Measurements from ENCODE around the gene ZRANB2.

ZRANB2 gene

DNA sequence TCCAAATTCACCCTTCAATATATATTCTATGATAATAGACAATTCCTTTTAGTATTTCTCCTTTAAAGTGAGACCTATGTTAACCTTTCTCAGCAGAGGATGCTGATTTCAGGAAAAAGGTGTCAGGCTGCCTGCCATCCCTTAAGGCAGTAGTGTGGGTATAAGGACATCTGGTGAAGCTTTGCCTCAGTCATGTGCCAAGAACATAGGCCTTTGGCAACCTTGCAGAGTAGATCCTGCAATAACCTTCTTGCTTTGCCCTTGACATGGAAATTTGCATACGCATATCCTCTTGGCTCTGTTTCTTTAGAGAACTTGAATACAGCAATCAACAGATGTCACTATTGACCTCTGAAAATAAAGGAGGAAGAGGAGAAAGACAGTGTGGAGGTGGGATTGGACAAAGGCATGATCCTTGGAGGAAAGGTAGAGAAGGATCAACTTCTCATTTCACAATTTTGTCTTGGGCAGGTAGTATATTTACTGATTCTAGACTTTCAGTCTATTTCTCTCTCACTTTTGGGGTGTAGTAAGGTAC lies 21.1 kb upstream of the ZRANB2 start:
- DNase-seq (ENCODE audit: extremely low read depth, low read depth), result no peak
- TF ChIP-seq CTCF (IDR thresholded peaks at IDR 0.05; ENCODE audit: low read depth, low read length), result no peak

GRCh38 chr1:71097428-71097827 lies 16.6 kb upstream of the ZRANB2 start:
- DNase-seq (ENCODE audit: extremely low read depth, low read depth), result no peak
- TF ChIP-seq CTCF (IDR thresholded peaks at IDR 0.05; ENCODE audit: low read depth, low read length), result no peak

- DNase-seq (ENCODE audit: extremely low read depth, low read depth), result no peak
- no peak for TF ChIP-seq CTCF (IDR thresholded peaks at IDR 0.05; ENCODE audit: low read depth, low read length)
Measured at GRCh38 chr1:71094913-71095312, 14.1 kb upstream of the ZRANB2 start.

GRCh38 chr1:71093938-71094337 lies 13.1 kb upstream of the ZRANB2 start:
- no peak for DNase-seq (ENCODE audit: extremely low read depth, low read depth)
- peak; percentile 34 for TF ChIP-seq CTCF (IDR thresholded peaks at IDR 0.05; ENCODE audit: low read depth, low read length)

GRCh38 chr1:71089536-71090270 lies 8.9 kb upstream of the ZRANB2 start:
- TF ChIP-seq CTCF (IDR thresholded peaks at IDR 0.05; ENCODE audit: low read depth, low read length), result no peak
- no peak for DNase-seq (ENCODE audit: extremely low read depth, low read depth)

DNA sequence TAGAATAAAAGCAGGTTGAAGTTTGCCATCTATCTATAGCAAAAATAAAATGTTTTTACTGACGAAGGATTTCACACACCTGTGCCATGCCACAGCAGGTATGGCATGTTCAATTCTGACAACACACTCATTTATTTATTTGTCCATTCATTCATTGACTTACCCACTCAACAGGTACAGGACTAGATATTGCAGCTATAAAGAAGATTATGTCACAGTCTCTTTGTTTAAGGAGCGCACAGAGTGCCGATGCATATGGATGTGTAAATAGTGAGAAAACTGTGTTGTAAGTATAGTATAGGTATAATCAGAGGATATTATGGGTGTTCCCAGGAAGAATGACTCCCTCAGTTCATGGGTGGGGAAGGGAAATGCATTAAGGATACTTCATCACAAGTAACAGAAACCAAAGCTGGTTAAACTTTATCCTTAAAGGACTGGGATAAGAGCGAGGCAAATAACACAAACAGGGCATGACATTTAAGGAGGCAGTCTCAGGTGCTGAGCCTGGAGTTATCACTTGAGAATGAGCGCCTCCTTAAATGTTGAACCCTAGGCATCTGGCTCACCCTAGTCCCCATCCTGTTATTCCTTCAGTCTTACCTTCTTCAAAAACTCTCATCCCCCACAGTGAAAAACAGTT lies 7.9 kb upstream of the ZRANB2 start:
- TF ChIP-seq CTCF (IDR thresholded peaks at IDR 0.05; ENCODE audit: low read depth, low read length), result no peak
- DNase-seq (ENCODE audit: extremely low read depth, low read depth), result no peak

GRCh38 chr1:71087713-71088112 lies 6.9 kb upstream of the ZRANB2 start:
- no peak for DNase-seq (ENCODE audit: extremely low read depth, low read depth)
- TF ChIP-seq CTCF (IDR thresholded peaks at IDR 0.05; ENCODE audit: low read depth, low read length), result no peak

All from AG09319 (cell line).